ENCODE measurements around the gene FAM135A.

FAM135A gene

DNA sequence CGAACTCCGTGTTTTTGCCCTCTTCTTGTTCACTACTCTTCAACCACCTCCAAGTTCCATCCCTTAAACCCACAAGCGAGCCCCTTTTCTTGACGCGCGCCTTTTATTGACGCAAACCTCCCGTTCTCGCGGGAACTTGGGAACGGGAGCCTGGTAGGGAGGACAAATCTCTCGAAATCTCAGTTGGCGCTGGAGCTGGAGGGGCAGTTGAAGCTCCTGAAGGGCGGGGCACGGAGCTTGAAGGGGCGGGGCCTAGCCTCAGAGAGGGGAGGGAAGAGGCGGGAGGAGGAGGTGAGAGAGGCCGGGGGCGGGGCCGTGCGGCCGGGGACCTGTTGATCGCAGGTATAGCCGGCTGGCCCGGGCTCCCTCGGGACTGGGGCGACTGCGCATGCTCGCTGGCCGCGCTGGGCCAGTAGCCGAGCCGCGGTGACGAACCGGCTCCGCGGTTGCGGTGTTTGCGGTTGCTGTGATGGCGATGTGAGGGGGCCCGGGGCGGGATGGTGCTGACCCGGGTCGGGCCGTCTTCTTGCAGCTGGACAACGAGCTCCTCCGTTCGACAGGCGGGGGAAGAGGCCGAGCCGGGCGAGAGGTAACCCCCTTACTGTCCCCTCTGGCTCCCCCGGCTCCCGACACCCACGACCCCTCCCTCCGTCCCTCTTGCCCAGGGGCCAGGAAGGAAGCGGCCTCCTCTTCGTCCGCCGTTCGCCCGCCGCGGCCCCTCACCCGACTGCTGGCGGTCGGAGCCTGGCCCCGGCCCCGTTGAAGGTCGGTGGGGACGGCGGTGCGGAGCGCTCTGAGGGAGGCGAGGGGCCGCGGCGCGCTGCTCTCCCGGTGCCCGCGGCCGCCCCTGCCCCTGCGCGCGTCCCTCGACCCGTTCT is at the start of gene FAM135A:
FAM135A (plus strand) TSS at position 395 of the 878 bp plus-strand sequence. CDS start 14,835 bp downstream, outside the sequence.
- Mint-ChIP-seq H3K9me3 (no peaks in the 10 kb centered on the region), H3K27ac (peak within 1 kb of the TSS; percentile 89), H3K4me3 (peak within 1 kb of the TSS; percentile 99), H3K27me3 (peaks cover 6% of the 10 kb centered on the region), H3K36me3 (ENCODE audit: low read depth) (peaks cover 7% of the 10 kb centered on the region), H3K4me1 (peaks cover 24% of the 10 kb centered on the region)
- DNase-seq (peak; percentile 96), ATAC-seq (peak; percentile 95)

DNA sequence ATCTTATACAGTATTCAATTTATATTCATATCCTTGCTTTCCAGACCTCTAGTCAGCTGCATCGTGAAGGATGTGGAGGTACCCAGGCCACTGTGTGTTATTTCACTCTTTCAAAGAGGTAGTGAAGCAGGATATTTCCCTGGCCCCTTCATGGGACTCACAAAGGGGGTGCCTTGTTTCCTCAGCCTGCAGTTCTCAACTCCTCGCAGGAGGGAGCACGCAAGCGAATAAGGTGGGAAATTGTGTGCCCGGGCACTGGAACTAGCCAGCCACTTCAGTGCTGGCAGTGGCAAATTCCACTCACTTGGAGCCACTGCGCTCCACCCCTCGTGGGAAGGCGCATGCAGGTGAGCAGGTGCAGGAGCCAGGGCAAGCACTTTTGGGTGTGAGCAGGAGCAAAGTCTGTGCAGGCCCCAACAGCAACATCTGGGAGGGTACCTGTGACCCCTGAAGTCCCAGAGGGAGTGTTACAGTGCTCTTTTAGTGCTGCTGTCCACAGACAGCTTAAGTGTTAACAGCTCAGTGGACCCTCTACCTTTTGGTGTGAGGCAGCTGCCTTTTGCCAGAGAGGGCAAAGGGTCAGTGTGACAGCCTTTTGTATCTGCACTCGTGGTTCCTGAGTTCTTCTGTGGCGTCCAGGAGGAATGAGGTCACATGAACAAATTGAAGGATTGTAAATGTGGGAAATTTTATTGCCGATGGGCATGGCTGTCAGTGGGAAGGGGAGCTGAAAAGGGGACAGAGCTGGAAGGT is 49.4 kb upstream of the FAM135A start:
- DNase-seq (no peak), ATAC-seq (no peak)
- Mint-ChIP-seq H3K9me3 (no peaks in the 10 kb centered on the region), H3K27me3 (peaks cover 7% of the 10 kb centered on the region), H3K4me3 (no peak overlapping the region), H3K4me1 (no peaks in the 10 kb centered on the region), H3K36me3 (ENCODE audit: low read depth) (no peaks in the 10 kb centered on the region), H3K27ac (no peak overlapping the region)

DNA sequence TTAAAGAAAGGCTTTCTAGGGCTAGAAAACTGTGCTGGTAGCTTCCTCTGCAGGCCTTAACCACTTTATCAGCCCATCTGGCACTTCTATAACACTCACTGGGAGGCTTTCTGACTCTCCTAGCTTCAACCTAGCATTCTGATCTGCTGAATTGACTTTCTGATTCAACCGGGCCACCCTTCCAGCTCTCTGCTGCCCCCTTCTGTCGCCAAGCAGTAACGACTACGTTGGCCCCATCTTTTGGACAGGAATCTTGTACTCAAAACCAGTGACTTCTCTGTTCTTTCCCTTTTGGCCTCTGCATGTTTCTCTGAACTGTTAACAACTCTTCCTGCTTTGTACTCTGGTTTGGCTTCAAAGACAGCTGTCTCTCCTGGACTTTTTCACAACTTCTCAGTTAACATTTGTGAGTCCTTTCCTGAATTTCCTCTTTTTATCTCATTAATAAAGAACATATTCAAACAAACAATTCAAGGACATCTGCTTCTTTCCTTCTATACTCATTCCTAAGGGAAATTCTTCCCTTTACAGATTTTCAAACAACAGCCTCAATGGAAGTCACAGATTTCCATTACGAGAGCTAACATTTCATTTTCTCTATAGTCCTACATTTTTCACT is 43.9 kb upstream of the FAM135A start:
- Mint-ChIP-seq H3K9me3 (no peaks in the 10 kb centered on the region), H3K4me3 (no peak overlapping the region), H3K4me1 (no peaks in the 10 kb centered on the region), H3K27me3 (peaks cover 12% of the 10 kb centered on the region), H3K36me3 (ENCODE audit: low read depth) (no peaks in the 10 kb centered on the region), H3K27ac (no peak overlapping the region)
- ATAC-seq (peak; percentile 61), DNase-seq (peak; percentile 71)

DNA sequence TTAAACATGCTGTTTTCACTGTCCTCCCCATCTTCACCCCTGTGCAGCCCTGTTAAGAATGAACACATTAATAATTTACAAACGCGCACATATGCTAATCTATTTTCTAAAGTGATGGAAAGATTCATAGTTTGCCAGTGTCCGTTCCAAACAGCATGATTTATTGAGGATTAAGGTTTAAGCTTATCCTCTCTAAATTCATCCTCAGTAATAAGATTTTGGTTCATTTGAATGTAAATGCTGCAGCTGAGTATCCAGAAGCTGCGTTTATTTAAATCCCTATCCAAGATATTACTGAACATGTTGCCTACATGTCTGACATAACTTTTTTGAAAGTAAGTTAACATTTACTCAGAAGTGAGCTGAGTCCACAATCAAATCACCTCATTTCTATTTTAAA is 42.8 kb upstream of the FAM135A start:
- Mint-ChIP-seq H3K27ac (no peak overlapping the region), H3K4me1 (no peaks in the 10 kb centered on the region), H3K36me3 (ENCODE audit: low read depth) (no peaks in the 10 kb centered on the region), H3K4me3 (no peak overlapping the region), H3K27me3 (peaks cover 14% of the 10 kb centered on the region), H3K9me3 (no peaks in the 10 kb centered on the region)
- DNase-seq (no peak), ATAC-seq (no peak)

DNA sequence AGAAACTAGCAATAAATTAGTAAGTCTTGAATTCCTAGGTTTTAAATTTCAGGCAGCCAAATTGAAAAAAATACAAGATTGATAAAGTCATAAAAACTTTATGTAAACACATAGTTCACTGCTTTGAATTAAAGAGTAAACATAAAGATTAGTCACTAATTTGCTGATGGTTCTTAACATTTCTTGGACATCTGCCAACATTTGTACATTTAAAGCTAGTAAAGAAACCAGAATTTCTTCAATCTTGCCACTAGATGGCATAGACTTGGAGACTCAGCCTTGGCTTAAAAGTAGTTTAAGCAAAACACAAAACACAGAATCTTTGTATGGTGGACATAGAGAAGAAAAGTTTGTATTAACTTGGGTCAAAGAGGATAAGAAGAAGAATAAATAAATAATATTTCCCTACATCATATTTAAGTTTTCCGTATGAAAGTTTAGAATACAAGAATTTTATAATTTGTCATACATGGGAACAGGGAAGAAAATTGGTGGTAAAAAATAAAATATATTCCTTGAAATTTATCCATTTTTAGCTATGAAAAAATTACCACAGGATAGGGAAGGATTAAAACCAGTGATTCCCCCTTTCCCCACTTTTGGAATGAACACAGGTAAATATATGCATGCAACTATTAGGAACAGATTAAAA is 41.7 kb upstream of the FAM135A start:
- Mint-ChIP-seq H3K4me3 (no peak overlapping the region), H3K9me3 (no peaks in the 10 kb centered on the region), H3K27me3 (peaks cover 19% of the 10 kb centered on the region), H3K36me3 (ENCODE audit: low read depth) (no peaks in the 10 kb centered on the region), H3K27ac (no peak overlapping the region), H3K4me1 (no peaks in the 10 kb centered on the region)
- DNase-seq (no peak), ATAC-seq (no peak)

DNA sequence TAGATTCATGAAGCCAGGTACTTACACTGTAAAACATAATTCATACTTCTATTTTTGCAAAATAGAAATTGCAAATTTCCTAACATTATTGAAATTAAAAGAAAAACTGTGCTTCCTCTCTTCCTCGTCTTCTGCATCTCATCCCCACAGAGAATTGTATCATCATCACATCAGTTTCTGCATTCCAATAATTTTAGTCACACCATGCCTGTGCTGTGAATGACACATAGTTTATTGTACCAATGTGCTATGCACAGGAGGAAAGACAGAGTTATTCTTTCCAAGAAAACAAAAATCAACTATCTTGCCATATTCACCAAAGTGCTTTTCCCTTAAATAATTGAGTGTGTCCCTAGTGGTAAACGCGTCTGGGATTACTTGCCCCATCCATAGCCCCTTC is 38.1 kb upstream of the FAM135A start:
- ATAC-seq (no peak), DNase-seq (no peak)
- Mint-ChIP-seq H3K36me3 (ENCODE audit: low read depth) (no peaks in the 10 kb centered on the region), H3K4me3 (no peak overlapping the region), H3K27ac (no peak overlapping the region), H3K27me3 (peaks cover 22% of the 10 kb centered on the region), H3K4me1 (no peaks in the 10 kb centered on the region), H3K9me3 (no peaks in the 10 kb centered on the region)

DNA sequence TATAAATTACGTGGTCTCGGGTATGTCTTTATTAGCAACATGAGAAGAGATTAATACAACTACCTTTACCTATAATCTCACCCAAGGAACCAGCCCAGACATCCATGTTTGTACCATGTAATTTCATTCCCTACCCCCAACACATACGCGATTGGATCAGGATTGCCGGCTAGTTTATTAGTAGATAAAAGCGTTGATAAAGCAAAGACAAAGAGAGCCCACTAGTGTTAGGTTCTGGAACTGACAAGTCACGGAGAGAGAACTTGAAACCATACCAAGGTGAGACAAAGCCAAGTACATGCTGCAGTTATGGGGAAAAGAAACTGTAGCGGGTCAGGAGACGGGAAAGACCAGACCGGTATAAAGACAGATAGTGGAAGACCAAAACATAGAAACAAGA is 37.4 kb upstream of the FAM135A start:
- H3K36me3 Mint-ChIP-seq (ENCODE audit: low read depth): no peaks in the 10 kb centered on the region
- no peak for ATAC-seq
- H3K9me3 Mint-ChIP-seq: no peaks in the 10 kb centered on the region
- H3K4me1 Mint-ChIP-seq: no peaks in the 10 kb centered on the region
- no peak overlapping the region for H3K4me3 Mint-ChIP-seq
- no peak for DNase-seq
- H3K27ac Mint-ChIP-seq: no peak overlapping the region
- H3K27me3 Mint-ChIP-seq: peaks cover 22% of the 10 kb centered on the region

DNA sequence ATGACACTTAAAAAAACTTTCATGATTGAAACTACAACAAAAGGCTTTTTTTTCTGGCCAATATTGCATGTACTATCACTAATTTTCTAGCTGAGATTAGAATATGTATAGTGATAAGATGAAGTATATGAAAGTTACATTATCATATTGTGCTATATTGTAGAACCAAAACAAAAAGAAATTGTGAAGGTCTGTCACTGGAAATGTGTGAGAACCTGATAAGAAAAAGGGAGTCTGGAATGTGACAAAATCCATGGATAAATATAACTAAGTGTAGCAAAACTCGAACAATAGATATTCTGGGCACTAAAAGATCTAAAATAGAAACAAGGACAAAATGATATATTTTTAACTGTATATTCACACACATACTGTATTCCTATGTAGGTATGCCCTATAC is 36.7 kb upstream of the FAM135A start:
- no peaks in the 10 kb centered on the region for H3K4me1 Mint-ChIP-seq
- no peak overlapping the region for H3K4me3 Mint-ChIP-seq

DNA sequence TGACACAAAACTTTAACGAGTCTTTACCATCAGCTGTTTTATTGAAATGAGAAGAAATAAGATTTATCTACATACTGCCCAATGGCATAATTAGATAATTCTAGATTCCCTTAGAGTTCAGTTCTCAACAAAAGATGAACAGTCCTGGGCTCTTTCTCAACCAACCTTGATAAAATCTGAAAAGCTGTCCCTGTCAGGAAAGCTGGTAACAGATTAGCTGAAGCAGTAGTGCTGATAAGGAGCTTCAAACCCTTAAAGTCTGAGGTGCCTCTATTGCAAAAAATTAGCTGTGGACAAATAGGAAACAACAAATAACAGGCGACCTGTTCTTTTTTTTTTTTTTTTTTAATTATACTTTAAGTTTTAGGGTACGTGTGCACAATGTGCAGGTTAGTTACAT is 35.9 kb upstream of the FAM135A start:
- H3K4me1 Mint-ChIP-seq: no peaks in the 10 kb centered on the region
- ATAC-seq (no peak), DNase-seq (no peak)
- no peak overlapping the region for H3K4me3 Mint-ChIP-seq
- no peaks in the 10 kb centered on the region for H3K36me3 Mint-ChIP-seq (ENCODE audit: low read depth)
- H3K27ac Mint-ChIP-seq: no peak overlapping the region
- no peaks in the 10 kb centered on the region for H3K9me3 Mint-ChIP-seq
- H3K27me3 Mint-ChIP-seq: peaks cover 21% of the 10 kb centered on the region

More for the DNA sequence above, 36.7 kb upstream of the FAM135A start:
- ATAC-seq (no peak), DNase-seq (no peak)
- no peak overlapping the region for H3K27ac Mint-ChIP-seq
- H3K27me3 Mint-ChIP-seq: peaks cover 22% of the 10 kb centered on the region
- H3K36me3 Mint-ChIP-seq (ENCODE audit: low read depth): no peaks in the 10 kb centered on the region
- H3K9me3 Mint-ChIP-seq: no peaks in the 10 kb centered on the region

DNA sequence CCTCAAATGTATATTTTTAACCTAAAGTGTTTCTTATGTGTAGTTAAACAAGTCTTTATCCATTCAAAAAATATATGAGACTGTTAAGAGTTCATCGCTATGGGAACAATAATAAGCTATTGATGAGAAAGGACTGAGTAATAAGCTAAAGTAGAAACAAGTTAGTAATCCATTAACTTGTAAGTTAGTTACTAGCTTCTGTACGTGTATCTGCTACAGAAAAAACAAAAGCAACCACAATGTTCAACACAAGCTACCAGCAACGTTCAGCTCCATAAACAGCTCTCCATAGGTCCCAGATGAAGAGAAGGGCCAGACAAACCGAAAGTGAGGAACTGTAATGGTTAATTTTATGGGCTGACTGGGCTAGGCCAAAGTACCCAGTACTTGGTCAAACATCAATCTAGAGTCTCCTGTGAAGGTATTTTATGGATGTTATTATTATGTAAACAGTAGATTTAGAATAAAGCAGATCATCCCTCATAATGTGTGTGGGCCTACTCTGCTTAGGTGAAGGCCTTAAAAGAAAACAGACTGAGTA is 33.8 kb upstream of the FAM135A start:
- ATAC-seq (no peak), DNase-seq (no peak)
- Mint-ChIP-seq H3K4me1 (no peaks in the 10 kb centered on the region), H3K4me3 (no peak overlapping the region), H3K27me3 (peaks cover 17% of the 10 kb centered on the region), H3K36me3 (ENCODE audit: low read depth) (no peaks in the 10 kb centered on the region), H3K27ac (no peak overlapping the region), H3K9me3 (no peaks in the 10 kb centered on the region)

DNA sequence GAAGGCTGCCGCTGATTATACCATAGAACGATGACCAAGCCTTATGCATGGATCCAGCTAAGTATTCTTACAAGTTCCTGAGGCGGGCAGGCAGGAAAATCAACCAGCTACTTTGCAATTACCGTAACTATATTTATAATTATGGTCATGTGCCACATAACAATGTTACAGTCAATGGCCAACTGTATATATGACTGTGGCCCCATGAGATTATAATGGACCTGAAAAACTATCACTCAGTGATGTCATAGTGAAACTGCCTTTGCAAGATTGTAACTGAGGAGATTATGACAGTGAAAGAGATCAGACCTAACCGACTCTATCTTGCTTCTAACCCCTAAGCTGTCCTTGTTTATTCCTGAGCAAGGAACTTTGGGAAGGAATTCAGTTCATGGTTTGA is 33.1 kb upstream of the FAM135A start:
- H3K4me3 Mint-ChIP-seq: no peak overlapping the region
- DNase-seq (no peak), ATAC-seq (no peak)
- no peaks in the 10 kb centered on the region for H3K4me1 Mint-ChIP-seq
- H3K9me3 Mint-ChIP-seq: no peaks in the 10 kb centered on the region
- H3K27me3 Mint-ChIP-seq: peaks cover 13% of the 10 kb centered on the region
- no peaks in the 10 kb centered on the region for H3K36me3 Mint-ChIP-seq (ENCODE audit: low read depth)
- no peak overlapping the region for H3K27ac Mint-ChIP-seq

DNA sequence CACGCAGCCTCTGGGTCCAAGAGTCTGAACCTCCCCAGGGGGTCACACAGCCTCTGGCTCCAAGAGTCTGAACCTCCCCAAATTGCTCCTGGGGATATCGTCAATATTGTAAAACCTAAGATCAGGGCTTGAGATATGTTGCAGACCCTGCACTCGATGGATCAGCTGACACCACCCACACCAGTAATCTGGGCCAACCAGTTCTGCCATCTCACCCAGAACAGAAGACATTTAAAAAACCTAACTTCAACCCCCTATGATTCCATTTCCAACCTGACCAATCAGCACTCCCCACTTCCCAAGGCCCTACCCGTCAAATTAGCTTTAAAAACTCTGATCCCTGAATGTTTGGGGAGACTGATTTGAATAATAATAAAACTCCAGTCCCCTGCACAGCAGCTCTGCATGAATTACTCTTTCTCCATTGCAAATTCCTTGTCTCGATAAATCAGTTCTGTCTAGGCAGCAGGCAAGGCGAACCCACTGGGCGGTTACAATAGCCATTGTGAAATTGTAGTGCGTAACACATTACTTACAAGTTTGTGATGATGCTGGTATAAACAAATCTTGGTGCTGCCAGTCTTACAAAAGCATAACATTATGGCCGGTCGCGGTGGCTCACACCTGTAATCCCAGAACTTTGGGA is 32.4 kb upstream of the FAM135A start:
- no peaks in the 10 kb centered on the region for H3K9me3 Mint-ChIP-seq
- ATAC-seq (no peak), DNase-seq (no peak)
- H3K27me3 Mint-ChIP-seq: peaks cover 10% of the 10 kb centered on the region
- H3K4me1 Mint-ChIP-seq: no peaks in the 10 kb centered on the region
- H3K36me3 Mint-ChIP-seq (ENCODE audit: low read depth): no peaks in the 10 kb centered on the region
- H3K4me3 Mint-ChIP-seq: no peak overlapping the region
- H3K27ac Mint-ChIP-seq: no peak overlapping the region

DNA sequence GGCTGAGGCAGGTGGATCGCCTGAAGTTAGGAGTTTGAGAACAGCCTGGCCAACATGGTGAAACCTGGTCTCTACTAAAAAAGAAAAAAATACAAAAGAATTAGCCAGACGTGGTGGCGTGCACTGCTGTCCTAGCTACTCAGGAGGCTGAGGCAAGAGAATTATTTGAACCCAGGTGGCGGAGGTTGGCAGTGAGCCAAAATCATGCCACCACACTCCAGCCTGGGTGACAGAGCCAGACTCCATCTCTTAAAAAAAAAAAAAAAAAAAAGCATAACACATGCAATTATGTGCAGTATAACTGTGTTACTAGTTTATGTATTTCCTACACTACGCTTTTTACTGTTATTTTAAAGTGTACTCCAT is 31.9 kb upstream of the FAM135A start:
- no peak for DNase-seq
- Mint-ChIP-seq H3K36me3 (ENCODE audit: low read depth) (no peaks in the 10 kb centered on the region), H3K4me3 (no peak overlapping the region), H3K27ac (no peak overlapping the region), H3K27me3 (peaks cover 8% of the 10 kb centered on the region), H3K4me1 (no peaks in the 10 kb centered on the region), H3K9me3 (no peaks in the 10 kb centered on the region)
- no peak for ATAC-seq

DNA sequence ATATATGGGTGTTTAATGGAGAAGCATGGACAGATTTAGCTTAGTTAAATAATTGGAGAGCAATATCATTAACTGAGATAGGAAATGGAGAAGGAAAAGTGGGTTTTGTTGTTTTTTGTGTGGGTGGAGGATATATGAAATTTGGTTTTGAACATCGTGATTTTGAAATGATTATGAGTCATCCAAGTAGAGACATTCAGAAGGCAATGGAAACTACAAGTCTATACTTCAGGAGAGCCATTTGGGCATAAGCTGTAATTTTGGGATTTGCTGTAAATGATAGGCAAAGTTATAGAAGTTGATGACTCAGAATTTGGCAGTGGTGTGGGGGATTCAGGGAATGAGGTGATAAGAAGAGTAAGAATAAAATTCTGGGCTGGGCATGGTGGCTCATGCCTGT is 27.4 kb upstream of the FAM135A start:
- Mint-ChIP-seq H3K4me1 (no peaks in the 10 kb centered on the region), H3K27ac (no peak overlapping the region), H3K36me3 (ENCODE audit: low read depth) (no peaks in the 10 kb centered on the region), H3K27me3 (peaks cover 7% of the 10 kb centered on the region), H3K9me3 (no peaks in the 10 kb centered on the region), H3K4me3 (no peak overlapping the region)
- no peak for DNase-seq
- no peak for ATAC-seq
